ENCODE data around the gene AXIN1. TPM values are rescaled to one million over a fixed set of nuclear protein-coding genes. Genes with fewer than 3 reads are reported as not detected.

Gene AXIN1
- total and polyA plus RNA-seq, 9 of the 15 experiments (the other 6 are each of a cell fraction or from before 2014, with no cell fraction given): 0.42 to 58.0 (median 25.9) TPM

DNA sequence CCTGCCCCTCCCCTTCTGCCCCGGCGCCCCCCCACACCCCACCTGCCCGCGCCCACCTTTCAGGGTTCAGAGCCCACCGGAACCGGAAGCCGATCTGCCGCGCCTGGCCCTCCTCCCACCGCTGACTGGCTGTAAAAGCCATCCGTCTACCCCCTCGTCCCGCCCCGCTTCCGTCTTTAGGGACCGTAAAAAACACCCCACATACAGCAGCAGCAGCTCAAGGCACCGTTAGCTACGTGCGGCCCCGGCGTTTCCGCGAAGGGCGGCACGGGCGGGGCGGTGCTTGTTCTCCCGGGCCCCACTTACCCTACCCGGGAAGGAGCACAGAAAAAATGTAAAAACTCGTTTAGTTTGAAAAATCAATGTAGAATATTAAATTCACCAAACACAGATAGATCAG is 17.9 kb upstream of the AXIN1 start, which contains the start of gene MRPL28 (continued):
- TF ChIP-seq, protein P1, sequence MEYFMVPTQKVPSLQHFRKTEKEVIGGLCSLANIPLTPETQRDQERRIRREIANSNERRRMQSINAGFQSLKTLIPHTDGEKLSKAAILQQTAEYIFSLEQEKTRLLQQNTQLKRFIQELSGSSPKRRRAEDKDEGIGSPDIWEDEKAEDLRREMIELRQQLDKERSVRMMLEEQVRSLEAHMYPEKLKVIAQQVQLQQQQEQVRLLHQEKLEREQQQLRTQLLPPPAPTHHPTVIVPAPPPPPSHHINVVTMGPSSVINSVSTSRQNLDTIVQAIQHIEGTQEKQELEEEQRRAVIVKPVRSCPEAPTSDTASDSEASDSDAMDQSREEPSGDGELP (CRISPR knock-in tag; IDR thresholded peaks at IDR 0.05; ENCODE audit: borderline replicate concordance): peak; percentile 63; the same call in 1 of the 2 replicates
- TF ChIP-seq POLR2B (IDR thresholded peaks at IDR 0.05; ENCODE audit: low read depth, partially characterized antibody) (peak; percentile 17), ATF1 (CRISPR knock-in tag; IDR thresholded peaks at IDR 0.05) (no peak), ATF1 (tag; IDR thresholded peaks at IDR 0.05) (peak; percentile 45)

DNA sequence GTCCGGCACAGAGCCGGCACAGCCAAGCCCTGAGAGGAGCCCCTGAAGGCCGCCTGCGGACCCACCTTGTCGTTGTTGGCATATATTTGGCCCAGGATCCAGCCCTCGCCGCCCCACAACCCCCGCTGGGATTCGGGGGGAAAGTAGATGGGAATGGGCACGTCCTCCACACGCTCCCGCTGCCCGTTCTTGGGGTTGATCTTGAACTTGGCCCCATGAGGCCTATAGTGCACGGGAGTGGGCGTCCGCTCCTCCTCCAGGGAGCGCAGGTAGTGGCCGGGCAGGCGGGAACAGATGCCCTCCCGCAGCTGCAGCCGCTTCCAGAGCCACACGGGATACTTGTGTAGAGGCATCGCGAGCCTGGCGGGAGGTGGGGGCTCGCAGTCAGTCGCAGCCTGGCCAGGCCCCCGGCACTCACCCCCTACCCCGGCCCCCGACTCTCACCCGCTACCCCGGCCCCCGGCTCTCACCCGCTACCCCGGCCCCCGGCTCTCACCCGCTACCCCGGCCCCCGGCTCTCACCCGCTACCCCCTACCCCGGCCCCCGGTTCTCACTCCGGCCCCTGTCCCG is 17.4 kb upstream of the AXIN1 start:
- Histone ChIP-seq H3K27me3 (ENCODE audit: control insufficient read depth in 2 of 2, insufficient read depth in 2 of 2, low read length in 2 of 2) (no peaks in the 10 kb centered on the region), H3K9ac (ENCODE audit: insufficient read depth in 1 of 2, low read depth in 2 of 2, low read length in 2 of 2) (peak overlapping the region; percentile 70 to 98), H3K9me1 (ENCODE audit: control insufficient read depth, insufficient read depth, low read length) (peaks cover 5% of the 10 kb centered on the region), H3K4me1 (replicated peaks in 1 of 2; ENCODE audit: control insufficient read depth in 2 of 2, insufficient read depth in 2 of 2, low read length in 2 of 2) (peaks cover 9 to 70% of the 10 kb centered on the region in 2 experiments), H3K27ac (ENCODE audit: extremely low read depth, low read depth, low read length) (peak overlapping the region; percentile 70), H3K36me3 (ENCODE audit: control insufficient read depth, insufficient read depth, low read length) (peaks cover 77% of the 10 kb centered on the region; the same call in 2 of the 3 replicates), H3K9me3 (replicated peaks; ENCODE audit: control insufficient read depth, insufficient read depth, low read depth, low read length) (no peaks in the 10 kb centered on the region), H4K20me1 (replicated peaks; ENCODE audit: control insufficient read depth, insufficient read depth, low read length) (no peaks in the 10 kb centered on the region), H2AFZ (ENCODE audit: low read depth, low read length) (no peak overlapping the region), H3K79me2 (ENCODE audit: control insufficient read depth, insufficient read depth, low read length) (peaks cover 13% of the 10 kb centered on the region), H3K4me2 (ENCODE audit: insufficient read depth, low read length) (peak overlapping the region; percentile 91), H3K4me3 (peak overlapping the region; percentile 61)
- in situ Hi-C loops (cut with MboI): no loop called here
- peak; percentile 68 for ATAC-seq
- WGBS (ENCODE audit: insufficient coverage, low coverage, missing lambda C conversion rate): 3% methylated on average over 22 of the region's 44 CpGs
- BruUV-seq (replicated peaks): no TSS peak
- intact Hi-C loops (cut with micrococcal nuclease): no loop called here
- no peak for FAIRE-seq
- DNase-seq (ENCODE audit: extremely low read depth in 1 of 4, low spot score in 3 of 4): peak in 2 of 4 experiments; percentile 52 to 55
- ChIA-PET POLR2A (interaction anchor here (0.6 to 2.5 kb wide), 6 partner anchors 8 to 345 kb away, joined by 3 to 8 read pairs (median 4); partner anchors contain the start of genes DECR2, METRN and PGAP6), CTCF (ENCODE audit: low intra/inter-chr PET ratio) (interaction anchor here (0.7 to 0.8 kb wide), 2 partner anchors 11 to 1463 kb away, joined by 3 read pairs; no protein-coding TSS in a partner anchor)
- TF ChIP-seq MAZ (CRISPR knock-in tag; conservative IDR thresholded peaks at IDR 0.05 in 1 of 2, IDR thresholded peaks at IDR 0.05 in 1 of 2): peak in 1 of 2 experiments; percentile 23; a peak in 1 of 4 replicates
- peak; percentile 19 for TF ChIP-seq SAP30 (IDR thresholded peaks at IDR 0.05; ENCODE audit: borderline replicate concordance, insufficient read depth, low read depth, low read length, poor library complexity, severe bottlenecking)
- no peak for TF ChIP-seq HSF4 (CRISPR knock-in tag; IDR thresholded peaks at IDR 0.05; ENCODE audit: borderline replicate concordance)
- 0 out of 2 replicates have a peak, but pooled peaks have one; percentile 15 for TF ChIP-seq EGR1 (conservative IDR thresholded peaks at IDR 0.05)
- peak; percentile 30; the same call in 1 of the 2 replicates for TF ChIP-seq PHF8 (IDR thresholded peaks at IDR 0.05; ENCODE audit: borderline replicate concordance, low read length)
- 0 out of 2 replicates have a peak, but pooled peaks have one; percentile 24 for TF ChIP-seq ETV5 (CRISPR knock-in tag; IDR thresholded peaks at IDR 0.05; ENCODE audit: low read depth)
- TF ChIP-seq POLR2G (IDR thresholded peaks at IDR 0.05; ENCODE audit: low read depth, low read length): peak; percentile 69
- TF ChIP-seq RBM22 (IDR thresholded peaks at IDR 0.05; ENCODE audit: low read depth, low read length, poor library complexity, severe bottlenecking): peak; percentile 9
- peak; percentile 70; the same call in 1 of the 2 replicates for TF ChIP-seq ZBTB7A (IDR thresholded peaks at IDR 0.05; ENCODE audit: borderline replicate concordance, control insufficient read depth, low read depth, low read length)
- TF ChIP-seq, protein P2, sequence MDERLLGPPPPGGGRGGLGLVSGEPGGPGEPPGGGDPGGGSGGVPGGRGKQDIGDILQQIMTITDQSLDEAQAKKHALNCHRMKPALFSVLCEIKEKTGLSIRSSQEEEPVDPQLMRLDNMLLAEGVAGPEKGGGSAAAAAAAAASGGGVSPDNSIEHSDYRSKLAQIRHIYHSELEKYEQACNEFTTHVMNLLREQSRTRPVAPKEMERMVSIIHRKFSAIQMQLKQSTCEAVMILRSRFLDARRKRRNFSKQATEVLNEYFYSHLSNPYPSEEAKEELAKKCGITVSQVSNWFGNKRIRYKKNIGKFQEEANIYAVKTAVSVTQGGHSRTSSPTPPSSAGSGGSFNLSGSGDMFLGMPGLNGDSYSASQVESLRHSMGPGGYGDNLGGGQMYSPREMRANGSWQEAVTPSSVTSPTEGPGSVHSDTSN (CRISPR knock-in tag; IDR thresholded peaks at IDR 0.05; ENCODE audit: low read depth): no peak
- TF ChIP-seq, protein P2 (tag; conservative IDR thresholded peaks at IDR 0.05; ENCODE audit: low read depth): no peak
- peak; percentile 30; the same call in 1 of the 2 replicates for TF ChIP-seq ZFX (CRISPR knock-in tag; IDR thresholded peaks at IDR 0.05)
- TF ChIP-seq L3MBTL2 (IDR thresholded peaks at IDR 0.05): no peak

Data from K562 (cell line).